B cell (primary cell): ENCODE results near the gene APH1B. TPM values are rescaled to one million over a fixed set of nuclear protein-coding genes. Genes with fewer than 3 reads are reported as not detected.

Source experiments
- ATAC-seq: fragments of 200-7000 bp; cut with Tn5 transposase; one replicate; pipeline ENCODE4 v1.10.0; 2021; ENCODE audit warnings: low read depth, mild to moderate bottlenecking, moderate number of reproducible peaks, moderate library complexity
- CTCF ChIA-PET: fragments of 350-600 bp; sonication (Branson Sonifier 250); formaldehyde crosslinking; loops from one replicate; lab custom pipeline; 2021; ENCODE audit warnings: antibody characterized with exemption, inconsistent platforms; lab: Charles Lee
- POLR2A ChIA-PET: fragments of 350-600 bp; sonication (Branson Sonifier 250); formaldehyde crosslinking; loops from one replicate; lab custom pipeline; 2021; ENCODE audit warnings: antibody characterized with exemption; lab: Charles Lee
- DNase-seq: peaks from one replicate; pipeline ENCODE4 v3.0.0; 2013
- H2AFZ ChIP-seq: 2 replicates; pipeline ENCODE4 v1.6.1; 2012; ENCODE audit warnings: mild to moderate bottlenecking, low read depth, low read length; ENCODE audit not compliant: insufficient read depth, poor library complexity, severe bottlenecking
- H3K27ac ChIP-seq, 2 donors: 1 replicate in 1 of 2; 2 replicates in 1 of 2; pipeline ENCODE4 v1.5.1; 2012 to 2013; ENCODE audit warnings: low read length in 2 of 2, mild to moderate bottlenecking in 2 of 2, moderate library complexity in 1 of 2
- H3K27me3 ChIP-seq, 4 experiments: fragments of 200-600 bp in 1 of 4; sonication (generic) in 1 of 4; replicated peaks in 1 of 4; 1 replicate in 2 of 4; 2 replicates in 2 of 4; pipeline versions ENCODE4 v1.6.1 to v1.7.0; 2013 to 2016; ENCODE audit warnings: low read length in 3 of 4, mild to moderate bottlenecking in 2 of 4, mixed read lengths in 1 of 4, moderate library complexity in 1 of 4; ENCODE audit not compliant: insufficient read depth in 4 of 4, control insufficient read depth in 3 of 4; ENCODE audit errors: control extremely low read depth in 1 of 4
- H3K36me3 ChIP-seq, 2 experiments: replicated peaks in 1 of 2; 1 replicate in 1 of 2; 2 replicates in 1 of 2; pipeline versions ENCODE4 v1.6.1 to v1.7.1; 2013; ENCODE audit warnings: low read length in 1 of 2; ENCODE audit not compliant: insufficient read depth in 2 of 2, control insufficient read depth in 1 of 2; ENCODE audit errors: control extremely low read depth in 1 of 2, extremely low read depth in 1 of 2
- H3K4me1 ChIP-seq, 2 donors: fragments of 200-600 bp in 1 of 2; sonication (generic) in 1 of 2; 1 replicate in 1 of 2; 2 replicates in 1 of 2; pipeline versions ENCODE4 v1.5.1 to v1.6.1; 2013 to 2017; ENCODE audit warnings: low read length in 2 of 2; ENCODE audit not compliant: control insufficient read depth in 2 of 2, insufficient read depth in 2 of 2
- H3K4me2 ChIP-seq: replicated peaks from 2 replicates; pipeline ENCODE3; 2012; ENCODE audit warnings: mild to moderate bottlenecking, low read depth, low read length; ENCODE audit not compliant: poor library complexity, severe bottlenecking
- H3K4me3 ChIP-seq, 5 experiments: fragments of 200-600 bp in 1 of 5; sonication (generic) in 1 of 5; 1 replicate in 3 of 5; 2 replicates in 2 of 5; pipeline versions ENCODE4 v1.5.1 to v1.7.0; 2011 to 2016; ENCODE audit warnings: low read length in 4 of 5, mild to moderate bottlenecking in 4 of 5, low read depth in 2 of 5, control low read depth in 1 of 5, moderate library complexity in 1 of 5; ENCODE audit not compliant: insufficient read depth in 1 of 5; ENCODE audit errors: control extremely low read depth in 1 of 5, extremely low read depth in 1 of 5
- H3K79me2 ChIP-seq: fragments of 200-600 bp; sonication (generic); one replicate; pipeline ENCODE4 v1.6.0; 2016; ENCODE audit warnings: low read length; ENCODE audit not compliant: control insufficient read depth, insufficient read depth
- H3K9ac ChIP-seq: fragments of 200-600 bp; sonication (generic); 2 replicates; pipeline ENCODE4 v1.6.1; 2017; ENCODE audit warnings: mild to moderate bottlenecking, low read length, moderate library complexity
- H3K9me3 ChIP-seq, 3 donors: one replicate each; pipeline versions ENCODE4 v1.6.1 to v1.7.1; 2013; ENCODE audit warnings: low read length in 2 of 3; ENCODE audit not compliant: control insufficient read depth in 2 of 3, insufficient read depth in 1 of 3; ENCODE audit errors: control extremely low read depth in 1 of 3
- H4K20me1 ChIP-seq: 2 replicates; pipeline ENCODE4 v1.6.0; 2012; ENCODE audit warnings: mild to moderate bottlenecking, low read length; ENCODE audit not compliant: insufficient read depth, control insufficient read depth, poor library complexity, severe bottlenecking
- H3K27ac Mint-ChIP-seq: one replicate; pipeline ENCODE4 v1.8.0; 2021; ENCODE audit warnings: mixed read lengths
- H3K27me3 Mint-ChIP-seq: one replicate; pipeline ENCODE4 v1.8.0; 2021; ENCODE audit warnings: mixed read lengths
- H3K4me1 Mint-ChIP-seq: one replicate; pipeline ENCODE4 v1.8.0; 2021; ENCODE audit warnings: mixed read lengths
- H3K4me3 Mint-ChIP-seq: one replicate; pipeline ENCODE4 v1.8.0; 2021; ENCODE audit warnings: mixed read lengths
- H3K9me3 Mint-ChIP-seq: one replicate; pipeline ENCODE4 v1.8.0; 2022; ENCODE audit warnings: mixed read lengths; ENCODE audit not compliant: insufficient read depth
- CTCF ChIP-seq: fragments of 200-600 bp; IDR thresholded peaks from one replicate; pipeline ENCODE4 v1.8.0; 2022; ENCODE audit warnings: antibody characterized with exemption, mild to moderate bottlenecking
- EZH2 ChIP-seq: IDR thresholded peaks from 2 replicates; pipeline ENCODE4 v1.6.1; 2012; ENCODE audit warnings: borderline replicate concordance, low read depth, mild to moderate bottlenecking, moderate library complexity, low read length; ENCODE audit not compliant: insufficient read depth, poor library complexity, severe bottlenecking
- WGBS: methylation state at CpG from one replicate; pipeline ENCODE4 v1.1.5; 2013; ENCODE audit warnings: missing lambda C conversion rate; ENCODE audit not compliant: insufficient coverage; 5-methylcytosine and 5-hydroxymethylcytosine counted together
- intact Hi-C: fragments of 100-400 bp; cut with micrococcal nuclease; formaldehyde crosslinking; loops from one replicate; pipeline ENCODE4 v1.10.0; 2022
- polyA plus RNA-seq: library from polyadenylated mRNA; depleted of rRNA; stranded (reverse); fragments of >200 nt; gene quantifications from 2 replicates; pipeline ENCODE4 v1.2.3, GENCODE V29; 2012
- total RNA-seq, 2 donors: library from RNA; stranded (reverse); fragments of 120-200 nt in 1 of 2; gene quantifications; 1 replicate in 1 of 2; 2 replicates in 1 of 2; pipeline versions ENCODE4 v1.2.3 to v1.2.4, GENCODE V29; 2013 to 2022

APH1B gene
- total and polyA plus RNA-seq, 2 donors (not counting 1 experiment from before 2014, with no cell fraction given): 7.6 to 45.2 TPM

- Histone ChIP-seq H3K4me2 (no peak overlapping the region), H3K4me1 (peaks cover 3 to 5% of the 10 kb centered on the region in 2 donors), H2AFZ (no peak overlapping the region), H4K20me1 (no peaks in the 10 kb centered on the region), H3K27me3 (no peaks in the 10 kb centered on the region), H3K9me3 (no peaks in the 10 kb centered on the region), H3K9ac (no peak overlapping the region), H3K4me3 (no peak overlapping the region), H3K79me2 (no peaks in the 10 kb centered on the region), H3K27ac (no peak overlapping the region), H3K36me3 (peaks cover 0 to 7% of the 10 kb centered on the region in 2 experiments)
- ChIA-PET POLR2A (interaction anchor here (0.7 kb wide), 1 partner anchor 363 kb away, joined by 5 read pairs; no protein-coding TSS in a partner anchor), CTCF (interaction anchor here (1.2 kb wide), 1 partner anchor 8 kb away, joined by 4 read pairs; no protein-coding TSS in a partner anchor)
- TF ChIP-seq CTCF: no peak
- no peak for TF ChIP-seq EZH2
- DNase-seq (no peak), ATAC-seq (no peak)
- H3K27ac Mint-ChIP-seq: no peak overlapping the region
- WGBS: 93% methylated on average over 5 of the region's 6 CpGs
- no peak overlapping the region for H3K4me3 Mint-ChIP-seq
- H3K27me3 Mint-ChIP-seq: no peaks in the 10 kb centered on the region
- intact Hi-C loops: no loop called here
- H3K4me1 Mint-ChIP-seq: peaks cover 11% of the 10 kb centered on the region
- no peaks in the 10 kb centered on the region for H3K9me3 Mint-ChIP-seq
These were observed 18.8 kb downstream of the APH1B start for GRCh38 chr15:63296195-63296594.

GRCh38 chr15:63299943-63300575 is 22.7 kb downstream of the APH1B start:
- no peaks in the 10 kb centered on the region for H4K20me1 ChIP-seq
- no peak overlapping the region for H3K9ac ChIP-seq
- H3K4me1 ChIP-seq: no peaks in the 10 kb centered on the region
- 83% methylated on average over 4 of the region's 7 CpGs for WGBS
- ChIA-PET POLR2A (no interaction called here), CTCF (no interaction called here)
- H3K4me1 Mint-ChIP-seq: no peaks in the 10 kb centered on the region
- no peak overlapping the region for H3K4me3 Mint-ChIP-seq
- no peaks in the 10 kb centered on the region for H3K27me3 Mint-ChIP-seq
- H3K36me3 ChIP-seq: peaks cover 0 to 24% of the 10 kb centered on the region in 2 experiments
- TF ChIP-seq CTCF: no peak
- no peak for TF ChIP-seq EZH2
- no peaks in the 10 kb centered on the region for H3K27me3 ChIP-seq
- intact Hi-C loops: no loop called here
- no peaks in the 10 kb centered on the region for H3K9me3 ChIP-seq
- DNase-seq (no peak), ATAC-seq (no peak)
- no peak overlapping the region for H3K27ac ChIP-seq
- H3K27ac Mint-ChIP-seq: no peak overlapping the region
- no peaks in the 10 kb centered on the region for H3K9me3 Mint-ChIP-seq
- no peak overlapping the region for H3K4me3 ChIP-seq
- no peaks in the 10 kb centered on the region for H3K79me2 ChIP-seq
- H3K4me2 ChIP-seq: no peak overlapping the region
- H2AFZ ChIP-seq: no peak overlapping the region
